PFSK-1 (cell line): ENCODE results near the gene RARB.

ENCODE experiments used
- POLR2AphosphoS5 ChIP-seq: IDR thresholded peaks from 2 replicates; pipeline ENCODE4 v1.6.1; 2012; ENCODE audit warnings: low read depth, mild to moderate bottlenecking, control low read depth, low read length, moderate library complexity
- REST ChIP-seq, 2 experiments: IDR thresholded peaks; 2 replicates each; pipeline versions ENCODE4 v1.6.1 to v1.8.0; 2011 to 2012; ENCODE audit warnings: low read depth in 2 of 2, low read length in 2 of 2, control low read depth in 1 of 2, inconsistent platforms in 1 of 2, mild to moderate bottlenecking in 1 of 2, moderate library complexity in 1 of 2; ENCODE audit not compliant: insufficient read depth in 1 of 2
- SIN3A ChIP-seq: IDR thresholded peaks from 2 replicates; pipeline ENCODE4 v1.6.1; 2012; ENCODE audit warnings: mild to moderate bottlenecking, low read length, moderate library complexity, borderline replicate concordance; ENCODE audit not compliant: insufficient read depth
- TAF1 ChIP-seq: IDR thresholded peaks from 2 replicates; pipeline ENCODE4 v1.6.1; 2012; ENCODE audit warnings: low read length, control low read depth, borderline replicate concordance; ENCODE audit not compliant: insufficient read depth

GRCh38 chr3:25478964-25479726 lies 51.1 kb downstream of the RARB start:
- TF ChIP-seq REST (IDR thresholded peaks at IDR 0.05; ENCODE audit: insufficient read depth in 1 of 2, low read depth in 2 of 2, low read length in 2 of 2) (no peak), POLR2AphosphoS5 (no peak), TAF1 (no peak), SIN3A (no peak)
